Chondrocyte (in vitro differentiated cells): ENCODE measurements around the gene NETO2. TPM values are rescaled to one million over a fixed set of nuclear protein-coding genes. Genes with fewer than 3 reads are reported as not detected.

Experiments used
- DNase-seq: peaks from one replicate; pipeline ENCODE4 v3.0.0; 2021; ENCODE audit warnings: mixed read lengths, low spot score
- H3K27ac Mint-ChIP-seq: one replicate; pipeline ENCODE4 v1.8.0; 2021; ENCODE audit warnings: mild to moderate bottlenecking, moderate library complexity, mixed read lengths; ENCODE audit not compliant: unreplicated experiment
- H3K27me3 Mint-ChIP-seq: 2 replicates; pipeline ENCODE4 v1.8.0; 2021; ENCODE audit warnings: low read depth, mixed read lengths
- H3K36me3 Mint-ChIP-seq: 2 replicates; pipeline ENCODE4 v1.8.0; 2021; ENCODE audit warnings: low read depth, mixed read lengths
- H3K4me1 Mint-ChIP-seq: 2 replicates; pipeline ENCODE4 v1.8.0; 2021; ENCODE audit warnings: low read depth, mild to moderate bottlenecking, mixed read lengths
- H3K4me3 Mint-ChIP-seq: one replicate; pipeline ENCODE4 v1.8.0; 2021; ENCODE audit warnings: mild to moderate bottlenecking, moderate library complexity, mixed read lengths; ENCODE audit not compliant: unreplicated experiment
- H3K9me3 Mint-ChIP-seq: 2 replicates; pipeline ENCODE4 v1.8.0; 2021; ENCODE audit warnings: low read depth, mixed read lengths
- total RNA-seq: library from RNA; stranded (reverse); gene quantifications from 3 replicates; pipeline ENCODE4 v1.2.1, GENCODE V29; 2021
- TF ChIP-seq, protein P1 (sequence below): fragments of 200-600 bp; sonication (generic); IDR thresholded peaks from 2 replicates; pipeline ENCODE4 v1.5.0; 2021; ENCODE audit warnings: antibody characterized with exemption, mild to moderate bottlenecking, moderate library complexity

Gene NETO2
- total RNA-seq, 1 donor from 2014 or later: 9.0 TPM

GRCh38 chr16:47052666-47053640 lies 90.8 kb downstream of the NETO2 start:
- no peak overlapping the region for H3K27ac Mint-ChIP-seq
- no peaks in the 10 kb centered on the region for H3K4me1 Mint-ChIP-seq
- H3K27me3 Mint-ChIP-seq: peaks cover 10% of the 10 kb centered on the region
- no peaks in the 10 kb centered on the region for H3K36me3 Mint-ChIP-seq
- H3K4me3 Mint-ChIP-seq: no peak overlapping the region
- H3K9me3 Mint-ChIP-seq: no peaks in the 10 kb centered on the region
- TF ChIP-seq, protein P1, sequence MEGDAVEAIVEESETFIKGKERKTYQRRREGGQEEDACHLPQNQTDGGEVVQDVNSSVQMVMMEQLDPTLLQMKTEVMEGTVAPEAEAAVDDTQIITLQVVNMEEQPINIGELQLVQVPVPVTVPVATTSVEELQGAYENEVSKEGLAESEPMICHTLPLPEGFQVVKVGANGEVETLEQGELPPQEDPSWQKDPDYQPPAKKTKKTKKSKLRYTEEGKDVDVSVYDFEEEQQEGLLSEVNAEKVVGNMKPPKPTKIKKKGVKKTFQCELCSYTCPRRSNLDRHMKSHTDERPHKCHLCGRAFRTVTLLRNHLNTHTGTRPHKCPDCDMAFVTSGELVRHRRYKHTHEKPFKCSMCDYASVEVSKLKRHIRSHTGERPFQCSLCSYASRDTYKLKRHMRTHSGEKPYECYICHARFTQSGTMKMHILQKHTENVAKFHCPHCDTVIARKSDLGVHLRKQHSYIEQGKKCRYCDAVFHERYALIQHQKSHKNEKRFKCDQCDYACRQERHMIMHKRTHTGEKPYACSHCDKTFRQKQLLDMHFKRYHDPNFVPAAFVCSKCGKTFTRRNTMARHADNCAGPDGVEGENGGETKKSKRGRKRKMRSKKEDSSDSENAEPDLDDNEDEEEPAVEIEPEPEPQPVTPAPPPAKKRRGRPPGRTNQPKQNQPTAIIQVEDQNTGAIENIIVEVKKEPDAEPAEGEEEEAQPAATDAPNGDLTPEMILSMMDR: no peak
- no peak for DNase-seq

DNA sequence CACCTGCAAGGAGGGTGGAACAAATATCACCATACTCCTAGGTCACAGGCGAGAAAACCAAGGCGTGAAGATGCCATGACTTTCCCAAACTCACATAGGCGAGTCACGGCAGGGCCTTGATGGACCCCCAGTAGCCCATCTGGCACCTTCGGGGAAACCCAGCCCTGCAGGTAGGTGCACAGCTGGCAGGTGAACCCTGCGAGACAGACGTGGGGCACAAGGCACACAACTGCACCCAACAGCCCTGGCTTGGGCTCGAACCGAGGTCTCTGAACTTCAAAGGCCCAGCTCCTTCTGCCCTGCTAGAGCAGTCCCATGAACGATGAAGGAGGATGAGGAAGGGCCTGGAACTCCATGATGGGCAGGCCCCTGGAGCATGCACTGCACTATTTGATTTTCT lies 92.7 kb downstream of the NETO2 start:
- peaks cover 10% of the 10 kb centered on the region for H3K27me3 Mint-ChIP-seq
- no peaks in the 10 kb centered on the region for H3K9me3 Mint-ChIP-seq
- H3K4me1 Mint-ChIP-seq: no peaks in the 10 kb centered on the region
- no peak overlapping the region for H3K4me3 Mint-ChIP-seq
- H3K27ac Mint-ChIP-seq: no peak overlapping the region
- TF ChIP-seq, protein P1: no peak
- H3K36me3 Mint-ChIP-seq: no peaks in the 10 kb centered on the region
- DNase-seq: no peak

DNA sequence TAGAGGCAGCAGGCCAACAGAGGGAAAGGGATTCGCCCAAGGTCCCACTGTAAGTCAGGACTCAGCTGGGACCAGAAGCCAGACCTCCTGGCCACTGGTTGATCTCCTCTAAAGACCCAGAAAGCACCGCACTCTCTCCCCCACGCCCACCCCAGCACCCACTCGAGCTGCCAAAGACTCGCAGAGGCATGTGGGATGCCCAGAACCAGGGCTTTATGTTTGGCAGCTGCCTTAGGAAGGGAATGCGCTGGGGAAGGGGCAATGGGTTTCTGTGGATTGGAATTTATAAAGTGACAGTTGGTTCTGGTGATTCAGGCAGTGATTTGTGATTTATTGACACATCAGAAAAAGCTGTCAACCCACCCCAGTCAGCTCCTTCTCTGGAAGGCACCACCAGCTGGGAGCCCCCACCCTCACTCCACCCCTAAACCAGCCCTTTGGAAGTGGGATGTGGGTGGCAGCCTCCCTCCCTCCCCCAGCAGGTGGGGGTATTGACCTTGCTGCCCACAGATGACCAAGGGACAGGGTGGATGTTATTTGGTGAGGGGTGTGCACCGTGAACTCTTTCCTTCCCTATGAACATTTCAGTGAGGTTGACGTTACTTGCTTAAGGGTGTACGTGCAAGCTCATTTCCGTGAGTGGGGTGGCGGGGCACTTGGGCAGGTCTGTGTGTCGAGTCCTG lies 93.7 kb downstream of the NETO2 start:
- Mint-ChIP-seq H3K4me1 (no peaks in the 10 kb centered on the region), H3K9me3 (no peaks in the 10 kb centered on the region), H3K27ac (no peak overlapping the region), H3K4me3 (no peak overlapping the region), H3K27me3 (peaks cover 10% of the 10 kb centered on the region), H3K36me3 (no peaks in the 10 kb centered on the region)
- TF ChIP-seq, protein P1: no peak
- DNase-seq: no peak

DNA sequence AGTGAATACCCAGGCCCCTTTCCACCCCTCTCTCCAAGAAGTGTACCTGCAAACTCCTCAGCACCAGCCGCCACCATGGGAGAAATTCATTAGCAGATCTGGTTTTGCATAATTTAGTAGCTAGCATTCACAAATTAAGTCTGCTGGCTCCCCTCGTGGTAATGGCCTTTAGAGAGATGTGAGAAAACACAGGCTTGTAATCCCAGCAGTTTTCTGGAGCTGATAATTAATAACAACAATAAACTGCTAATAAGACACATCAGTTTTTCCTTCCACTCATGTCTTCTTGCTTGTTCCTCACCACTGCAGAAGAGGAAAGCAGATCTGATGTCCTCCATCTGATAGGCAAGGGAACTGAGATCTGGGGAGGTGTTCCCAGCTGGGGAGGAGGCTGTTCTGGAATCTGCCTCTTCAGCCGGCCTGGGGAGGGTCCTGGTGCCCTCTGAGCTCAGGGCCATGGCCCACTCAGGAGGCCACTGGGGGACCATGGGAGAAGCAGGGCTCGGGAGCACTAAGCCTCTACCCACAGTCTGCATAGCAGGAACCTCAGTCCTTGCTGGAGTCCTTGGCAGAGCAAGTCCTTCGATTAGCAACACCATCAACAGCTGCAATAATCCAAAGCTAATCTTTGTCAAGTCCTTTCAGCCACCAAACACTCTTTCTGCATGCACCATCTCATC lies 96.1 kb downstream of the NETO2 start:
- H3K4me1 Mint-ChIP-seq: no peaks in the 10 kb centered on the region
- H3K4me3 Mint-ChIP-seq: no peak overlapping the region
- DNase-seq: no peak
- H3K36me3 Mint-ChIP-seq: no peaks in the 10 kb centered on the region
- H3K9me3 Mint-ChIP-seq: no peaks in the 10 kb centered on the region
- TF ChIP-seq, protein P1: no peak
- H3K27me3 Mint-ChIP-seq: peaks cover 10% of the 10 kb centered on the region
- H3K27ac Mint-ChIP-seq: no peak overlapping the region
